Measurements from ENCODE around the gene ASTN1.

The ASTN1 gene

GRCh38 chr1:177170756-177171535, 6.4 kb upstream of the ASTN1 start, which contains the start of gene BRINP2:
TSS of gene BRINP2 (plus strand) at chr1:177170958. CDS start at chr1:177229877, 58,919 bp downstream.
- Histone ChIP-seq H3K4me3 (ENCODE audit: low read depth in 1 of 2, low read length in 2 of 2) (peak within 1 kb of the TSS; percentile 35 to 38), H3K36me3 (ENCODE audit: control insufficient read depth in 1 of 2, insufficient read depth in 2 of 2, low read length in 2 of 2) (no peaks in the 10 kb centered on the region), H3K9ac (ENCODE audit: low read depth in 1 of 2, low read length in 2 of 2) (no peak within 1 kb of the TSS), H3K27me3 (ENCODE audit: control insufficient read depth in 1 of 2, insufficient read depth in 2 of 2, low read length in 2 of 2) (peaks cover 46 to 52% of the 10 kb centered on the region in 2 donors), H3K4me1 (ENCODE audit: control insufficient read depth in 1 of 2, insufficient read depth in 2 of 2, low read length in 2 of 2) (peaks cover 0 to 3% of the 10 kb centered on the region in 2 donors), H3K27ac (ENCODE audit: low read depth, low read length) (no peak within 1 kb of the TSS), H3K9me3 (ENCODE audit: control insufficient read depth in 1 of 2, low read length in 2 of 2) (no peaks in the 10 kb centered on the region)

- Histone ChIP-seq H3K4me1 (ENCODE audit: control insufficient read depth in 1 of 2, insufficient read depth in 2 of 2, low read length in 2 of 2) (no peaks in the 10 kb centered on the region), H3K27me3 (ENCODE audit: control insufficient read depth in 1 of 2, insufficient read depth in 2 of 2, low read length in 2 of 2) (peaks cover 35 to 42% of the 10 kb centered on the region in 2 donors), H3K9me3 (ENCODE audit: control insufficient read depth in 1 of 2, low read length in 2 of 2) (no peaks in the 10 kb centered on the region), H3K27ac (ENCODE audit: low read depth, low read length) (no peak overlapping the region), H3K36me3 (ENCODE audit: control insufficient read depth in 1 of 2, insufficient read depth in 2 of 2, low read length in 2 of 2) (no peaks in the 10 kb centered on the region), H3K4me3 (ENCODE audit: low read depth in 1 of 2, low read length in 2 of 2) (no peak overlapping the region), H3K9ac (ENCODE audit: low read depth in 1 of 2, low read length in 2 of 2) (no peak overlapping the region)
These were observed 542 bp upstream of the ASTN1 start for GRCh38 chr1:177165069-177165439.

- H3K9ac ChIP-seq (ENCODE audit: low read depth in 1 of 2, low read length in 2 of 2): no peak overlapping the region
- no peaks in the 10 kb centered on the region for H3K4me1 ChIP-seq (ENCODE audit: control insufficient read depth in 1 of 2, insufficient read depth in 2 of 2, low read length in 2 of 2)
- H3K4me3 ChIP-seq (ENCODE audit: low read depth in 1 of 2, low read length in 2 of 2): no peak overlapping the region
- H3K36me3 ChIP-seq (ENCODE audit: control insufficient read depth in 1 of 2, insufficient read depth in 2 of 2, low read length in 2 of 2): no peaks in the 10 kb centered on the region
- peaks cover 29 to 39% of the 10 kb centered on the region in 2 donors for H3K27me3 ChIP-seq (ENCODE audit: control insufficient read depth in 1 of 2, insufficient read depth in 2 of 2, low read length in 2 of 2)
- H3K27ac ChIP-seq (ENCODE audit: low read depth, low read length): no peak overlapping the region
- no peaks in the 10 kb centered on the region for H3K9me3 ChIP-seq (ENCODE audit: control insufficient read depth in 1 of 2, low read length in 2 of 2)
These were observed 600 bp downstream of the ASTN1 start for GRCh38 chr1:177163844-177164379.

- H3K9me3 ChIP-seq (ENCODE audit: control insufficient read depth in 1 of 2, low read length in 2 of 2): no peaks in the 10 kb centered on the region
- no peak overlapping the region for H3K27ac ChIP-seq (ENCODE audit: low read depth, low read length)
- H3K4me1 ChIP-seq (ENCODE audit: control insufficient read depth in 1 of 2, insufficient read depth in 2 of 2, low read length in 2 of 2): no peaks in the 10 kb centered on the region
- no peak overlapping the region for H3K4me3 ChIP-seq (ENCODE audit: low read depth in 1 of 2, low read length in 2 of 2)
- peaks cover 20 to 39% of the 10 kb centered on the region in 2 donors for H3K27me3 ChIP-seq (ENCODE audit: control insufficient read depth in 1 of 2, insufficient read depth in 2 of 2, low read length in 2 of 2)
- no peaks in the 10 kb centered on the region for H3K36me3 ChIP-seq (ENCODE audit: control insufficient read depth in 1 of 2, insufficient read depth in 2 of 2, low read length in 2 of 2)
- no peak overlapping the region for H3K9ac ChIP-seq (ENCODE audit: low read depth in 1 of 2, low read length in 2 of 2)
These were observed 2.3 kb downstream of the ASTN1 start for GRCh38 chr1:177162243-177162642.

- H3K27ac ChIP-seq (ENCODE audit: low read depth, low read length): no peak overlapping the region
- no peaks in the 10 kb centered on the region for H3K9me3 ChIP-seq (ENCODE audit: control insufficient read depth in 1 of 2, low read length in 2 of 2)
- no peak overlapping the region for H3K9ac ChIP-seq (ENCODE audit: low read depth in 1 of 2, low read length in 2 of 2)
- H3K36me3 ChIP-seq (ENCODE audit: control insufficient read depth in 1 of 2, insufficient read depth in 2 of 2, low read length in 2 of 2): no peaks in the 10 kb centered on the region
- no peaks in the 10 kb centered on the region for H3K4me1 ChIP-seq (ENCODE audit: control insufficient read depth in 1 of 2, insufficient read depth in 2 of 2, low read length in 2 of 2)
- no peaks in the 10 kb centered on the region for H3K27me3 ChIP-seq (ENCODE audit: control insufficient read depth in 1 of 2, insufficient read depth in 2 of 2, low read length in 2 of 2)
- H3K4me3 ChIP-seq (ENCODE audit: low read depth in 1 of 2, low read length in 2 of 2): no peak overlapping the region
These were observed 18.0 kb downstream of the ASTN1 start for GRCh38 chr1:177146499-177146898.

GRCh38 chr1:177145106-177146070, 19.1 kb downstream of the ASTN1 start:
- no peaks in the 10 kb centered on the region for H3K4me1 ChIP-seq (ENCODE audit: control insufficient read depth in 1 of 2, insufficient read depth in 2 of 2, low read length in 2 of 2)
- no peak overlapping the region for H3K9ac ChIP-seq (ENCODE audit: low read depth in 1 of 2, low read length in 2 of 2)
- H3K36me3 ChIP-seq (ENCODE audit: control insufficient read depth in 1 of 2, insufficient read depth in 2 of 2, low read length in 2 of 2): no peaks in the 10 kb centered on the region
- no peak overlapping the region for H3K4me3 ChIP-seq (ENCODE audit: low read depth in 1 of 2, low read length in 2 of 2)
- H3K9me3 ChIP-seq (ENCODE audit: control insufficient read depth in 1 of 2, low read length in 2 of 2): no peaks in the 10 kb centered on the region
- no peak overlapping the region for H3K27ac ChIP-seq (ENCODE audit: low read depth, low read length)
- no peaks in the 10 kb centered on the region for H3K27me3 ChIP-seq (ENCODE audit: control insufficient read depth in 1 of 2, insufficient read depth in 2 of 2, low read length in 2 of 2)

GRCh38 chr1:177142791-177143271, 21.7 kb downstream of the ASTN1 start:
- Histone ChIP-seq H3K4me3 (ENCODE audit: low read depth in 1 of 2, low read length in 2 of 2) (no peak overlapping the region), H3K27ac (ENCODE audit: low read depth, low read length) (no peak overlapping the region), H3K4me1 (ENCODE audit: control insufficient read depth in 1 of 2, insufficient read depth in 2 of 2, low read length in 2 of 2) (no peaks in the 10 kb centered on the region), H3K36me3 (ENCODE audit: control insufficient read depth in 1 of 2, insufficient read depth in 2 of 2, low read length in 2 of 2) (no peaks in the 10 kb centered on the region), H3K9me3 (ENCODE audit: control insufficient read depth in 1 of 2, low read length in 2 of 2) (no peaks in the 10 kb centered on the region), H3K27me3 (ENCODE audit: control insufficient read depth in 1 of 2, insufficient read depth in 2 of 2, low read length in 2 of 2) (no peaks in the 10 kb centered on the region), H3K9ac (ENCODE audit: low read depth in 1 of 2, low read length in 2 of 2) (no peak overlapping the region)

GRCh38 chr1:177142010-177142409, 22.5 kb downstream of the ASTN1 start:
- Histone ChIP-seq H3K4me1 (ENCODE audit: control insufficient read depth in 1 of 2, insufficient read depth in 2 of 2, low read length in 2 of 2) (no peaks in the 10 kb centered on the region), H3K36me3 (ENCODE audit: control insufficient read depth in 1 of 2, insufficient read depth in 2 of 2, low read length in 2 of 2) (no peaks in the 10 kb centered on the region), H3K4me3 (ENCODE audit: low read depth in 1 of 2, low read length in 2 of 2) (no peak overlapping the region)

GRCh38 chr1:177138347-177138746, 26.2 kb downstream of the ASTN1 start:
- Histone ChIP-seq H3K9ac (ENCODE audit: low read depth in 1 of 2, low read length in 2 of 2) (no peak overlapping the region), H3K4me3 (ENCODE audit: low read depth in 1 of 2, low read length in 2 of 2) (no peak overlapping the region), H3K27ac (ENCODE audit: low read depth, low read length) (no peak overlapping the region), H3K9me3 (ENCODE audit: control insufficient read depth in 1 of 2, low read length in 2 of 2) (no peaks in the 10 kb centered on the region), H3K4me1 (ENCODE audit: control insufficient read depth in 1 of 2, insufficient read depth in 2 of 2, low read length in 2 of 2) (no peaks in the 10 kb centered on the region), H3K36me3 (ENCODE audit: control insufficient read depth in 1 of 2, insufficient read depth in 2 of 2, low read length in 2 of 2) (no peaks in the 10 kb centered on the region), H3K27me3 (ENCODE audit: control insufficient read depth in 1 of 2, insufficient read depth in 2 of 2, low read length in 2 of 2) (no peaks in the 10 kb centered on the region)

More at GRCh38 chr1:177142010-177142409, 22.5 kb downstream of the ASTN1 start:
- Histone ChIP-seq H3K9ac (ENCODE audit: low read depth in 1 of 2, low read length in 2 of 2) (no peak overlapping the region), H3K27ac (ENCODE audit: low read depth, low read length) (no peak overlapping the region), H3K9me3 (ENCODE audit: control insufficient read depth in 1 of 2, low read length in 2 of 2) (no peaks in the 10 kb centered on the region), H3K27me3 (ENCODE audit: control insufficient read depth in 1 of 2, insufficient read depth in 2 of 2, low read length in 2 of 2) (no peaks in the 10 kb centered on the region)

GRCh38 chr1:177137814-177138213, 26.7 kb downstream of the ASTN1 start:
- Histone ChIP-seq H3K27ac (ENCODE audit: low read depth, low read length) (no peak overlapping the region), H3K36me3 (ENCODE audit: control insufficient read depth in 1 of 2, insufficient read depth in 2 of 2, low read length in 2 of 2) (no peaks in the 10 kb centered on the region), H3K27me3 (ENCODE audit: control insufficient read depth in 1 of 2, insufficient read depth in 2 of 2, low read length in 2 of 2) (no peaks in the 10 kb centered on the region), H3K9ac (ENCODE audit: low read depth in 1 of 2, low read length in 2 of 2) (no peak overlapping the region), H3K9me3 (ENCODE audit: control insufficient read depth in 1 of 2, low read length in 2 of 2) (no peaks in the 10 kb centered on the region), H3K4me1 (ENCODE audit: control insufficient read depth in 1 of 2, insufficient read depth in 2 of 2, low read length in 2 of 2) (no peaks in the 10 kb centered on the region), H3K4me3 (ENCODE audit: low read depth in 1 of 2, low read length in 2 of 2) (no peak overlapping the region)
